NCI-H524 treated with DMSO at 0.1 percent for 48 hours (cell line): ENCODE measurements around the gene INSYN2A.

ENCODE experiments used
- DNase-seq: peaks from one replicate; lab custom pipeline; 2025; lab: John Stamatoyannopoulos, UW

INSYN2A gene, protein sequence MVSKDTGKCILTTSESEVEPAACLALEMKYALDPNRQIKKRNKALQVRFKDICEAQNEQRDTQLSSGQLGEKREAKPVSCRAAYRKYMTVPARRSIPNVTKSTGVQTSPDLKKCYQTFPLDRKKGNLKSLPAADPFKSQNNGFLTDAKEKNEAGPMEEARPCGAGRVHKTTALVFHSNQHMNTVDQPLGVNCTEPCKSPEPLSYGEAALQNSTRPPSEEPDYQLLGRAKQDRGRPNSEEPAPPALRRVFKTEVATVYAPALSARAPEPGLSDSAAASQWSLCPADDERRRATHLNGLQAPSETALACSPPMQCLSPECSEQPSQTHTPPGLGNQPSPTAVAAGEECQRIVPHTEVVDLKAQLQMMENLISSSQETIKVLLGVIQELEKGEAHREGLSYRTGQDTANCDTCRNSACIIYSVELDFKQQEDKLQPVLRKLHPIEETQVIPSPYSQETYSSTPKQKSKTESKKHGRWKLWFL

GRCh38 chr10:127196282-127197153 lies at the start of gene INSYN2A:
TSS of gene INSYN2A (minus strand) at chr10:127196591. CDS start at chr10:127176395, 20,196 bp downstream.
- DNase-seq: no peak

DNA sequence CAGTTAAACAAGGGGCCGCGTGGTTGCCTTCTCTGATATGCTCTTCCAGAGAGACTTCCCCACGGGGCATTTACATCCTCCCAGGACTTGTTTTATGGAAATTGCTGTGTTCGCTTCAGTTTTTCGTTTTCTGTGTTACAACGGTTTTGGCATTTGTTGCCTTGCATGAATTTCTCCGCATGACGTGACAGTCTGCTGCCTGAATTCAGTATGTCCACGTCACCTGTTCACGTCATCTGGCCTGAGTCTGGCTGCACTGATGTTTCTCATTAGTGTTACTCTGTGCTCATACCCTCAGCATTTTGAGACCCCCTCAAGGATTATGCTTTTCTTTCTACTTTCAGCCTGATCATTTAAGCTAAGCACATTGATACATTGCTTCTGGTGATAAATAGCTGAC lies 49.1 kb upstream of the INSYN2A start:
- DNase-seq: no peak

DNA sequence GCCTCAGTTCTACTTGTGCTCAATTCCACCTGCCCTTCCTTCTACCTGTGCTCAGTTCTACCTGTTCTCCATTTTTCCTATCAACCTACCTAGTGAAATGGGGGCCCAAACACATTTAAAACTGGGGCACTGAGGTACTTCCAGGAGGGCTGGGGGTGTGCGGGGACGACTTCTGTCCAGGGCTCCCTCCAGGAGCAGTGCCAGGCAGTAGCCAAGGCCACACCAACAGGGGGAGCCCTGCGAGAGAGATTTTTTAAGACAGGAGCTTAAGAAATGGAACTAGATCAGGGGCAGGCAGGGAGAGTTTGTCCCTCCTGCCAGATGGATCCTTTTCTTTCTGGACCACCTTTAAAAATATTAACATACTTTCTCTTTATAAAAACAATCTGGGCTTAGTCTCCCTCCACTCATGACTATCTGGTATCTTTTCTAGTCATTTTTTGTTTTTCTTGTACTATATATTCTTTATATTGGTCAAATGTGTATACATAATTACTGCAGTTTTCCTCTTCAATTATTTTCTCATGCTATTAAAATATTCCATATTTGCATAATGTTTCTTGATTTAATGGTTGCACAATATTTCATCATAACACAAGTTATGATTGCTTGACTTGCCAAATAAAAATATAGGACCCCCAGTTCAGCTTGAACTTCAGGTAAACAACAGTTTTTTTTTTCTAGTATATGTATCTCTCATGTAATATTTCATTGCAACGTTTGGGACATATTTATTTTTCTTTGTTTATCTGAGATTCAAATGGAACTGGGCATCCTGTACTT lies 47.3 kb upstream of the INSYN2A start:
- no peak for DNase-seq

GRCh38 chr10:127242914-127243313 lies 46.5 kb upstream of the INSYN2A start:
- DNase-seq: no peak

DNA sequence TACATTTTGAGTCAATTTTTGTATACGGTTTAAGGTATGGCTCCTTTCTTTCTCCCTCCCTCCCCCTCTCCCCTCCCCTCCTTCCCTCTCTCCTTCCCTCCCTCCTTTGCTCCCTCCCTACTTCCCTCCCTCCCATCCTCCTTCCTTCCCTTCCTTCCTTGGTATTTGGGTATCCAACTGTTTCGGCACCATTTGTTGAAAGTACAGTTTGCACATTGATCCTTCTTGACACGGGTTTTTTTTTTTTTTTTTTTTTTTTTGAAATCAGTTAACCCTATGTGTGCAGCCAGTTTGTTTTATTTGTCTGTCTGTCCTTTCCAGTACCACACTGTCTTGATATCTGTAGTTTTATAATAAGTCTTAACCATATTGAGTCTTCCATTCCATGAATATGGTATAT lies 39.9 kb upstream of the INSYN2A start:
- no peak for DNase-seq

DNA sequence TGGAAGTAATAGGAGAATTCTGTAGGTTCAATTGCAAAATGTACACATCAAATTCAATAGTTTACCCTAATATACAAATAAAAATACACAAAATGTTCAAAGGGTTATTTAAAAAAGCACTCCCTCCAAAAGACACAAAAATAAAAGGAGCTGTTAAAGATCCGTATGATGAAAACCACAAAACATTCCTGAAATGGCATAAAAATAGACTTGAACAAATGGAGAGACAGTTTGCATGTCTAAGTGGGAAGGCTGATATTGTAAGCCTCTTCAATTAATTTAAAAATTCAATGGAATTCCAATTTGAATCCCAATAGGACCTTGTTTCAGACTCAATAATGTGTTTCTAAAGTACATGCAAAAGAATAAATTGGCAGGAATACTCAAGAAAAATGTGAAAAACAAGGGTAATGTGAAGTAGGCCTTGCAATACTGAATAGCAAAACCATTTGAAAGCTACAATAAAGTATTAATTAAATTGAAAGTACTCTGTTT lies 38.0 kb upstream of the INSYN2A start:
- no peak for DNase-seq

DNA sequence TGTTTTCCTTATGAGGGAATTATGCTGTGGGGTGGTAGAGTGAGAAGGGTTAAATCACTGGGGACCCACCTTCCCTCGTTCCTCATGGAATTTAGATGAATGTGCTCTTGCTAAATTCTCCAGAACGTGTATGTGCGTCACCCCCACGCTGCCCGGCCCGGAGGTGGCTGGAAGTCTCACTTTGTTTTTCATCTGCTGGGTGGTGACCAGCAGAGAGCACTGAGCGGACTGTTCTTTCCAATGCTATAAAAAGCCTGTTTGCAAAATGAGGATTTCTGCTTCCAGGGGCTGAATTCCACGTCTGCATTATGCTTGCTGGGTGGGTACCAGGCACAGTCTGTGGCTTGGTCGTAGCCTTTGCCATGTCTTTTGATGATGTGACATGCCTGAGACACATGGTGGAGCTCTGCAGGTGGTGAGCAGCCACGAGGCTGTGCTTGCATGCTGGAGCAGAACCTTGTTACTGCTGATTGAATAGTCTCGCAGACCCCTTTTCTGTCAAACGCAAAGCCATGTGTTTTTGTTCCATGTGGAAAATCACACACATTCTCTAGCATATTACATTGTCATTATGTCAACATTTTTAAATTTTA lies 31.9 kb upstream of the INSYN2A start:
- DNase-seq: no peak

GRCh38 chr10:127227663-127228062 lies 31.3 kb upstream of the INSYN2A start:
- DNase-seq: no peak

- DNase-seq: no peak
These were observed 30.6 kb upstream of the INSYN2A start for GRCh38 chr10:127227027-127227426.

DNA sequence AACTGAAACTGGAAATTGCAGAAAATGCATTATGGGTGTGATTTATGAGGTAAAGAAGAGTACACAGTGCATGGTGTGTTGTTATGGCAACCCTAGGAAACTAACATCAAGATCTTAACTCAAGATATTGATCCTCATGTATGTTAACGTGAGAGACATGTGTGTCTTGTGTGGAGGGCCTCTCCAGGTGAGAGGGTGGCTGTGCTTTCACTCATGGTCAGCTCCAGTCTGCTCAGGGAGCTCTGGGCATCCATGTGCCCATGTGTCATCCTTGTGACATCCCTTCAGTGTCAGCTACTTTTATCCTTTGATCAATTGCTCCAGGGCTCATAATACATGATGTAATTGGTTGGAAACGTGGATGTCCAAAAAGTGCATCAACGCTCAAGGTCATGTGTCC lies 24.9 kb upstream of the INSYN2A start:
- no peak for DNase-seq

DNA sequence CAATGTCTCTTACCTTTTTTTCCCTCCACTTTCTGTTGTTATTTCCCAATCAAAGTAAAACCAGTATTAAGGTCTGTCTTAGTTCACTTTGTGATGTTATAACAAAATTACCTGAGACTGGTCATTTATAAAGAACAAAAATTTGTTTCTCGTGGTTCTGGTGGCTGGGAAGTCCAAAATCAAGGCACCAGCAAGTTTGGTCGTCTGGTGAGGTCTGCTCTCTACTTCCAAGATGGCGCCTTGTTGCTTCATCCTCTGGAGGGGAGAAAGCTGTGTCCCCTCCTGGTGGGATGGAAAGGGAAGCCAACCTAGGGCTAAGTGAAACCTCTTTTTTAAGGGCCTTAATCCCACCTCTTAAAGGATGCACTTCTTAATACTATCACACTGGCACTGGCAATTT lies 22.3 kb upstream of the INSYN2A start:
- DNase-seq: no peak

DNA sequence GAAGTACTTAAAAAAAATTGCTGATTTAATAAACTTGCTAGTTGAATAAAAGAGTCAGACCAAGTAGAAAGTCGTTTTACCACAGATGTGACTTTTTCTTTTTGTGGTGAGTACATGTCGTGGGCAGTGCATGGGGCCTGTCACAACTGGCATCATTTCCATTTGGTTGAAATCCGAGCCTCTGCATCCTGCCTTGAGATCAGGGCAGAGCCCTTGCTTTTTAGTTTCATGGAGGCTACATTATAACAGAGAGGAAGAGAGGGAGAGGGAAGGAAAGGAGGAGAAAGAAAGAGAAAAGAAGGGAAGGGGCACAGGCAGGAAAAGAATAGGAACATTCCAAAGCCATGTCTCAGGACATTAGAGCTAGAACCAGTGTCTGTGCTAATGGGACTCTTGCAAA lies 20.4 kb upstream of the INSYN2A start:
- no peak for DNase-seq

DNA sequence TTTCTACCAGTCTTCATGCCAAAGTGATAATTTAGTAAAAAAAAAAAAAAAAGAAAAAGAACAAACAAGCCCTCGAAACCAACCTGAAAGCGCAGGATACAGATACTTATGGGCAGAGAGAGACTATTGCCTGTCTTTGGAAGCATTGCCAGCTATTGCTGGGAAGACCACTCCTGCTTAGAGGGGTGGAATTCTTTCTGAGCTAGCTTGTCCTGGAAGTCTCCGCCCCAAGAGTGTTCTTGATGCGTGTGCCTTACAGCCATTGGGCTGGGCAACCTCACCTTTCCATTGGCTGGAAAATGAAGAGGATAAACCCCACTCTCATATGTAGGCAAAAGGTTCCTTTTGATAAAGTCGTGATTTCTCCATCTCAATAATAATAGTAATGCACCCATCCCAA lies 19.9 kb upstream of the INSYN2A start:
- no peak for DNase-seq

DNA sequence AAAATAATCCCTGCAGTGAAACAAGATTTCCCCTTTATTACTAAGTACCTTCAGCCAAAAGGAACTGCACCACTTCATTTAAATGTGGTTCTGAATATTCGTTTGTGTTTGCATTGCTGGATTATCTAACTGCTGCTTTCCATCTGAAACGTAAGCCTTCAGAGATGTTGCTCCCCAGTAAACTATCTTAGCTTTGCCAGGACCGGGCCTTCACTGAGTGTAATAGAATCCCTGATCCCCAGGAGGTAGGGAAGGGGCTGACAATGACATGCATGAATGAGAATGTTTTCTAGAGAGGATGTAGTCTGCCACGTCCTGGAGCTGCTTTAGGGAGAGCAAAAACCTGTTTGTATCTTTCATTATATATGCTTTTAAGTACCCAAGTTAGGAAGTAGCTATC lies 19.5 kb upstream of the INSYN2A start:
- DNase-seq: no peak

GRCh38 chr10:127210936-127211466 lies 14.6 kb upstream of the INSYN2A start:
- DNase-seq: no peak

DNA sequence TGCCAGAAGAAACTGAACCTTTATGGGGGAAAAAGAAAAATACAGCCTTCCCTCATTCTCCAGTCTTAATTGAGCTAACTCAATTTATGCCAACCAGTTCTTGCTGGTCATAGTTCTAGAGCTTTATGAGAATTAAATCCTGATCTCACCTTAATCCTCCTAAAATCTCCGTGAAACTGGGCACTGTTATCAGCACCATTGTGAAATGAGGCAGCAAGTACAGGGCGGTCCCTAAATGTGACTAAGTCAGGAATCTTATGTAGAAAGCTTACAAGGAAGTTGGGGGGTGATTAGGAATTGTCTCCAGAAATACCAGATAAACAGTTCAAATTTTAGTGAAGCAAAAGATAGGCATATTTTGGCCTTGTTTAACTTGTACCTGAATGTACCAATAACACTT lies 10.7 kb upstream of the INSYN2A start:
- DNase-seq: no peak

- DNase-seq: no peak
These were observed 6.7 kb upstream of the INSYN2A start for GRCh38 chr10:127203067-127203466.

GRCh38 chr10:127200646-127201045 lies 4.3 kb upstream of the INSYN2A start:
- no peak for DNase-seq

GRCh38 chr10:127198721-127199120 lies 2.3 kb upstream of the INSYN2A start:
- DNase-seq: no peak

DNA sequence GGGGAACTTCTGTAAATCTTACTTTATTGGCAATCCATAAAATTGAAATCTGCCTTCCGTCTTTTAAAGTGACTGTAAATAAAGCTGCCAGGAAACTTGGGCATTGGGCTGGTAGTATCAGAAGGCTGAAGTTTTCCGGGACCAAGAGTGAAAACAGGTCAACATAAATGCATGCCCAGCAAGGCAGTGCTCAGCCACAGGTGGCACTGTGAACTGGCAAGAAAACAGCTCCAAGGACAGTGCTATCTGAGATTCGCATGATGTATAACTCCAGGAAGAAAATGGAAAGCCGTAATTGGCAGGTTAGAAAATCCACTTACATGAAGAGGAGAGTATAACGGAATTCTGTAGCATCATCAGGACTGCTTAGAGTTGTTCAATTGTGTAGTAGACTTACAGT lies 1.9 kb upstream of the INSYN2A start:
- no peak for DNase-seq

DNA sequence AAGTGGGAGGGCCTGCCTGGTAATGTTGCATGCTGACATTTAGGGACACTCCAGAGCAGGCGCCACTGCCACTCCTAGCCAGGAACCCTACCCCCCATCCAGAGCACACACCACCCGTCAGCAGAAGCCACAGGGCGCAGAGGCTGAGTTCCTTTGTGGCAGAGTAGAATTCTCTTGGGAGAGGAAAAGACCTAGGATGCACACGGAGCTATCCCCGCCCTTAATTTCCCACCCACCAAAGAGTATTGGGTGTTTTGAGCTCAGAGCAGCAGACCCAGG lies 702 bp upstream of the INSYN2A start:
- no peak for DNase-seq
